Mucosa of rectum (tissue), 2 donors: Measurements from ENCODE around the gene SLAMF1.
A peak's percentile ranks its signal among the peaks of the same experiment; 100 is the strongest.

ENCODE experiments used
- H3K27ac ChIP-seq, 2 donors: one replicate each; pipeline ENCODE4 v1.7.0; 2013; ENCODE audit warnings: inconsistent platforms in 2 of 2, low read depth in 2 of 2, low read length in 2 of 2
- H3K27me3 ChIP-seq, 2 donors: one replicate each; pipeline ENCODE4 v1.7.0; 2013; ENCODE audit warnings: low read length in 2 of 2; ENCODE audit not compliant: control insufficient read depth in 2 of 2, insufficient read depth in 2 of 2
- H3K36me3 ChIP-seq, 2 donors: one replicate each; pipeline ENCODE4 v1.7.0; 2013; ENCODE audit warnings: low read length in 2 of 2; ENCODE audit not compliant: control insufficient read depth in 2 of 2, insufficient read depth in 2 of 2
- H3K4me1 ChIP-seq, 2 donors: one replicate each; pipeline ENCODE4 v1.7.0; 2013; ENCODE audit warnings: low read length in 2 of 2, mild to moderate bottlenecking in 1 of 2; ENCODE audit not compliant: control insufficient read depth in 2 of 2, insufficient read depth in 2 of 2
- H3K4me3 ChIP-seq, 2 donors: one replicate each; pipeline ENCODE4 v1.7.0; 2013; ENCODE audit warnings: low read length in 2 of 2
- H3K9ac ChIP-seq, 2 donors: one replicate each; pipeline ENCODE4 v1.7.0; 2013; ENCODE audit warnings: low read length in 2 of 2, low read depth in 1 of 2, mild to moderate bottlenecking in 1 of 2
- H3K9me3 ChIP-seq, 2 donors: one replicate each; pipeline ENCODE4 v1.7.0; 2013; ENCODE audit warnings: low read length in 2 of 2; ENCODE audit not compliant: control insufficient read depth in 2 of 2
- donor health status: healthy.
- donor health status: Normal muscosa, but diverticular disease.

SLAMF1 gene

GRCh38 chr1:160675641-160676410 lies 29.0 kb upstream of the SLAMF1 start:
- Histone ChIP-seq H3K4me1 (peaks cover 0 to 8% of the 10 kb centered on the region in 2 donors), H3K9me3 (no peaks in the 10 kb centered on the region), H3K27me3 (no peaks in the 10 kb centered on the region), H3K9ac (peak overlapping the region in 1 of 2 donors; percentile 0), H3K4me3 (no peak overlapping the region), H3K36me3 (peaks cover 0 to 10% of the 10 kb centered on the region in 2 donors), H3K27ac (peak overlapping the region in 1 of 2 donors; percentile 11)

GRCh38 chr1:160674415-160674814 lies 27.6 kb upstream of the SLAMF1 start:
- Histone ChIP-seq H3K27me3 (no peaks in the 10 kb centered on the region), H3K27ac (peak overlapping the region in 1 of 2 donors; percentile 49), H3K9me3 (no peaks in the 10 kb centered on the region), H3K9ac (no peak overlapping the region), H3K4me1 (peaks cover 0 to 8% of the 10 kb centered on the region in 2 donors), H3K36me3 (peaks cover 0 to 6% of the 10 kb centered on the region in 2 donors), H3K4me3 (no peak overlapping the region)

- Histone ChIP-seq H3K4me3 (peak overlapping the region in 1 of 2 donors; percentile 31), H3K9me3 (no peaks in the 10 kb centered on the region), H3K27me3 (no peaks in the 10 kb centered on the region), H3K4me1 (peaks cover 0 to 8% of the 10 kb centered on the region in 2 donors), H3K27ac (peak overlapping the region; percentile 28 to 49), H3K36me3 (peaks cover 0 to 3% of the 10 kb centered on the region in 2 donors), H3K9ac (peak overlapping the region in 1 of 2 donors; percentile 34)
Observed at GRCh38 chr1:160672789-160673695, 26.2 kb upstream of the SLAMF1 start.

- Histone ChIP-seq H3K9me3 (no peaks in the 10 kb centered on the region), H3K27me3 (no peaks in the 10 kb centered on the region), H3K27ac (no peak overlapping the region), H3K4me3 (no peak overlapping the region), H3K36me3 (no peaks in the 10 kb centered on the region), H3K4me1 (peaks cover 0 to 8% of the 10 kb centered on the region in 2 donors), H3K9ac (no peak overlapping the region)
Observed at GRCh38 chr1:160671603-160672517, 25.0 kb upstream of the SLAMF1 start.

- Histone ChIP-seq H3K9me3 (no peaks in the 10 kb centered on the region), H3K4me1 (peaks cover 0 to 12% of the 10 kb centered on the region in 2 donors), H3K4me3 (no peak overlapping the region), H3K27me3 (no peaks in the 10 kb centered on the region), H3K9ac (no peak overlapping the region), H3K36me3 (no peaks in the 10 kb centered on the region), H3K27ac (no peak overlapping the region)
Observed at GRCh38 chr1:160670701-160671100, 23.9 kb upstream of the SLAMF1 start.

- H3K27ac ChIP-seq, result no peak overlapping the region
- H3K9ac ChIP-seq, result no peak overlapping the region
- no peaks in the 10 kb centered on the region for H3K27me3 ChIP-seq
- H3K4me1 ChIP-seq, result peaks cover 0 to 12% of the 10 kb centered on the region in 2 donors
- no peaks in the 10 kb centered on the region for H3K9me3 ChIP-seq
- no peak overlapping the region for H3K4me3 ChIP-seq
- H3K36me3 ChIP-seq, result no peaks in the 10 kb centered on the region
Observed at GRCh38 chr1:160669802-160670201, 23.0 kb upstream of the SLAMF1 start.

- no peaks in the 10 kb centered on the region for H3K9me3 ChIP-seq
- no peak overlapping the region for H3K4me3 ChIP-seq
Observed at GRCh38 chr1:160669276-160669675, 22.4 kb upstream of the SLAMF1 start.

GRCh38 chr1:160667896-160668295 lies 21.1 kb upstream of the SLAMF1 start:
- Histone ChIP-seq H3K27me3 (no peaks in the 10 kb centered on the region), H3K9ac (no peak overlapping the region), H3K27ac (no peak overlapping the region), H3K9me3 (no peaks in the 10 kb centered on the region), H3K4me1 (peaks cover 0 to 7% of the 10 kb centered on the region in 2 donors), H3K4me3 (no peak overlapping the region), H3K36me3 (no peaks in the 10 kb centered on the region)

More at GRCh38 chr1:160669276-160669675, 22.4 kb upstream of the SLAMF1 start:
- Histone ChIP-seq H3K27me3 (no peaks in the 10 kb centered on the region), H3K9ac (no peak overlapping the region), H3K36me3 (no peaks in the 10 kb centered on the region), H3K4me1 (peaks cover 0 to 12% of the 10 kb centered on the region in 2 donors), H3K27ac (no peak overlapping the region)

GRCh38 chr1:160666079-160666442 lies 19.2 kb upstream of the SLAMF1 start:
- Histone ChIP-seq H3K36me3 (no peaks in the 10 kb centered on the region), H3K27ac (peak overlapping the region in 1 of 2 donors; percentile 44), H3K9ac (no peak overlapping the region), H3K4me3 (peak overlapping the region in 1 of 2 donors; percentile 0), H3K27me3 (no peaks in the 10 kb centered on the region), H3K9me3 (no peaks in the 10 kb centered on the region), H3K4me1 (peaks cover 0 to 7% of the 10 kb centered on the region in 2 donors)
